HG03432 (cell line): ENCODE measurements around the gene UBE2E1.
"Not testable (repeated sequence)": the region's sequence is repeated elsewhere in the genome, so short reads cannot be mapped to it uniquely, and the experiment has no call there.

Experiments
- ATAC-seq: cut with Tn5 transposase; IDR thresholded peaks from one replicate; pipeline ENCODE4 v1.9.1; 2021; ENCODE audit warnings: mild to moderate bottlenecking, moderate library complexity; ENCODE audit not compliant: unreplicated experiment

Gene UBE2E1

DNA sequence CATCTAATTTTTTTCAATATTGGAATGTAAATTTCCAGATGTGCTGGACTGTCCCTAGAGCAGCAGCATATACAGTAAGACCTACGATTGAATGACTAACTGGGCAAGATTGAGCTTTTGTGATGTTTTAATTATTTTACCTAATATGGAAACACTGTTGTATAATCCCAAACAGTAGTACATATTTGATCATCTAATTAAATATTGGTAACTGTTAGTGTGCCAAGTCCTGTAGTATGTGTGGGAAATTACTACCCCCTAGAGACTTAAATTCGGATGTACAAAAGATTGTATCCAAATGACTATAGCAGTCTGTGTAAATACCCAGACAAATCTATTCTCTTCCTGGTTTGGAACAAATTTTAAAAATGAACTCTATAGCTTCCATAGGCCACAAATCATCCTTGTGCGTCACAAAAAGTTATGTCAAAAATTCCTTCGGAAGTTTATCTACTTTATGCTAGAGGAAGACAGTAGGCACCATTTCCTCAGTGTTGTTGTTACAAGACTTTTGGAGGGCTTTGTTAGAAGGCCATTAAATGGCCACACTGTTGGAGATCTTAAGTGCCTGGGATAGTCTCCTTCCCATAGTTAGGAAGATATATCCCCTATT, 69.5 kb downstream of the UBE2E1 start:
- no peak for ATAC-seq

DNA sequence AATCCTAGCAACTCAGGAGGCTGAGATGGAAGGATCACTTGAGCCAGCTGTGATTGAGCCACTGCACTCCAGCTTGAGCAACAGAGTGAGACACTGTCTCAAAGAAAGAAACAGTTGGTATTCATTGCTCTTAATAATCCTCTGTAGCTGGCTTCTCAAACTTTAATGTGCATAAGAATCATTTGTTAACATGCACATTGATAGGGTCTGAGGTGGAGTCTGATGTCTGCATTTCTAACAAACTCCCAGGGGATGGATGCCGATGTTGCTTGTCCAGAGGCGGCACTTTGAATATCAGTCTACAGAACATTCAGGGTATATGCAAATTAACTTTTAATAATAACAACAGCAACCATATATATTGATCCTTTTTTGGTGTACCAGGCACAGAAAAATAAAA, 71.2 kb downstream of the UBE2E1 start:
- no peak for ATAC-seq

DNA sequence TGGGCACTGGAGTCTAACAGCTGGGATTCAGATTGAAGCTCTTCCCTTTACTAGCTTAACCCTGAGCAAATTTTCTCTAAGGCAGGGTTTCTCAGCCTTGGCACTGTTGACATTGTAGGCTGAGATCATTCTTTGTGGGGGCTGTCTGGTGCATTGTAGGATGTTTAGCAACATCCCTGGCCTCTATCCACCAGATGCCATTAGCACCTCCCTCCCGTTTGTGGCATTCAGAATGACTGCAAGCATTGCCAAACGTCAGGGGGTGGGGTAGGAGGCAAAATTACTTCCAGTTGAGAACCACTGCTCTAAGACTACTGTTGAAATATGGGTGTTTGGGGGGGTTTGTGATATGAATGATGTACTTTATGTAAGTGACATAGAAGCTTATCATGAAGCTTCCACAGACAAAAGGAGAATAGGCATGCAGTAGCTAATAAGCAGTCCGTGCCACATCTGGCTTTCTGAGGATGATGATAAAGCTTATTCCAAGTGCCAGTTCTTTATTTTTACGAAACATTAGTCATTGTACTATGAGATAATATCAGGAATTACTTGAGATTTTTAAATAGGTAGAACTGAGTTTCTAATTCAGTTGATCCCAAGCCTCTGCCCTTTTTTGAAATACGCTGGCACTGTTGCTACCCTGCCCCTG, 71.7 kb downstream of the UBE2E1 start:
- ATAC-seq, result no peak

DNA sequence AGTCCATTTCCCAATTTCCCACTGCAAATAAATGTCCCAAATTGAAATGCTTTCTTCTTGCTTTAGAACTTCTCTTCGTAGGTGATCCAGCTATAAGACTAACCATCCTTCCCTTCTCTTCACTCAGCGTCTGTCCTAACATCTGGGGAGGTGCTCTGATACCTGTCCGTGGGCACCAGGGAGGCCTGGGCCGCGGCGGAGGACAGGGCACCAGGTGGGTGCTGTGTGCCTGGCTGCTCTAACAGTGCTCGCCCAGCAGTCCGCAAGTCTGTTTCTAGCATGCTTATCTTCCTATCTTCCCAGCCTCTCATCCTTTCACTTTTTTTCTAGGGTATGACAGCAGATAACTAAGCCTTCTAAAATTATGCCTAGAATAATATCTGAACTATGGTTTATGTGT, 73.7 kb downstream of the UBE2E1 start:
- no peak for ATAC-seq

DNA sequence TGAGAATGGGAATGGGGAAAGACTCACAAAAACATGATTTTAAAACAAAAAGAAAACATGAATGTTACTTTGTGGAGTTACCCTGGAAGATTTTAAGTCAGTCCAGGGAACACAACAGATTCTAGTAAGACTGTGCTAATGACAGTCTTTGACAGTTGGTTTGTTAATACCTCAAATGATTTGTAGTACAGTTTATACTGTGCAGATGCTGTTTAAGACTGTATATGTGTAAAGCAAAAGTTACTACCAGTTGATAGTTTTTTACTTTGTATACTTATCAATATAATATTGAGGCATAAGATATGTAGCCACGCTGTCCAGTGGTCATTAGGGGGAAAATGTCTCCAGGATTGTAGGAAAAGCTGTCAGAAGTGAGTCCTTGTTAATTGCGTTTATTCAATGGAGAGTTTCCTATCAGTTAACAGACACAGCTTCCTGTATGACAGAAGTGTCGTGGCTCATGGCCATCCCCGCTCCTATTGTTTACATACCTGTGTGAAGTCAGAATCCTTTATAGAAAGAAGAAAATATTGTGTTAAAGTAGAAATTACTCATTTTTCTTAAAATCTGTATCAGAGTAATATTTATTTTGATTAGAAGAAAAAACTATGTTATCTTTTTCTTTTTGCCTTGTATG, 75.1 kb downstream of the UBE2E1 start:
- ATAC-seq, result no peak

DNA sequence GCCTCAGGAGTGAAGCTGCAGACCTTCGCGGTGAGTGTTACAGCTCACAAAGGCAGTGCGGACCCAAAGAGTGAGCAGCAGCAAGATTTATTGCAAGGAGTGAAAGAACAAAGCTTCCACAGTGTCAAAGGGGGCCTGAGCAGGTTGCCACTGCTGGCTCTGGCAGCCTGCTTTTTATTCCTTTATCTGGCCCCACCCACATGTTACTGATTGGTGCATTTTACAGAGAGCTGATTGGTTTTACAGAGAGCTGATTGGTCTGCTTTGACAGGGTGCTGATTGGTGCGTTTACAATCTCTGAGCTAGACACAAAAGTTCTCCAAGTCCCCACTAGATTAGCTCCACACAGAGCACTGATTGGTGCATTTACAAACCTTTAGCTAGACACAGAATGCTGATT, 76.2 kb downstream of the UBE2E1 start:
- ATAC-seq, result not testable (repeated sequence)

DNA sequence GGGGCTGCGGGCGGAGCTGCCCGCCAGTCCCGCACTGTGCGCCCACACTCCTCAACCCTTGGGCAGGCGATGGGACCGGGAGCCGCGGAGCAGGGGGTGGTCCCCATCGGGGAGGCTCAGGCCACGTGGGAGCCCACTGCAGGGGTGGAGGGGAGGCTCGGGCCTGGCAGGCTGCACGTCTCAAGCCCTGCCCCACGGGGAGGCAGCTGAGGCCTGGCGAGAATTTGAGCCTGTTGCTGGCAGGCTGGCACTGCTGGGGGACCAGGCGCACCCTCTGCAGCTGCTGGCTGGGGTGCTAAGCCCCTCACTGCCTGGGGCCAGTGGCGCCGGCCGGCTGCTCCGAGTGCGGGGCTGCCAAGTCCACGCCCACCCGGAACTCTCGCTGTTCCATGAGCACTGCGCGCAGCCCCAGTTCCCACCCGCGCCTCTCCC, 76.7 kb downstream of the UBE2E1 start:
- no peak for ATAC-seq

DNA sequence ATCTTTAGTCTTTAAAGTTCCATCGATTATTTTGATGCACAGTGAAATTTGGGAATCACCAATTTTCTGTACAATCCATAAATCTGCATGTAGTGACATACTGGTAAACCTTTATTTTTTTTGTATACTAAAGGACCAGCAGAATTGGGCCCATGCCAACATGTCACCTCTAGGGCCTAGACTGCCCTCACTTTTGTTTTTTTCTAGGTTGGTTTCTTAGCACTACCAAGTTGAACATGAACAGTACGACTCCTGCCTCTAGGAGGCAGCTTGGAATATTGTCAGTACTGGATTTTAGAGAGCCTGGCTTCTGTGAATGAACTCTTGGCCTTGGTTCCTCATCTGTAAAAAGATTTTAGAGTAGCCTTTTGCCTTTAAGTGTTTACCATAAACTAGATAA, 78.7 kb downstream of the UBE2E1 start:
- ATAC-seq, result no peak

DNA sequence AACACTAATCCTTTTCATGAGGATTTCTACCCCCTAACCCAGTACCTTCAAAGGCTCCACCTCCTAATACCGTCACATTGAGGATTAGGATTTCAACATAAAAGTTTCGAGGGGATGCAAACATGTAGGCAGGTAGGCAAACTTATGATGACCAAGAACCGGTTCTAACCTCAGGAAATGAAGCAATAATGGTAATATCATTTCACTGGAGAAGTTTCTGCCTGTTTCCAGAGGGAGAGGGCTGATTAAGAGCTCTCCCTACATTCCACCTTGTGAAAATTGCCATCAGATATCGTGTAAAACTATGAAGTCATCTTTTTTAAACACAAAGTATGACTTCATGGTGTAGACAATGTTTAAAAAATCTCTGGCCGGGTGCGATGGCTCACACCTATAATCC, 79.5 kb downstream of the UBE2E1 start:
- no peak for ATAC-seq

DNA sequence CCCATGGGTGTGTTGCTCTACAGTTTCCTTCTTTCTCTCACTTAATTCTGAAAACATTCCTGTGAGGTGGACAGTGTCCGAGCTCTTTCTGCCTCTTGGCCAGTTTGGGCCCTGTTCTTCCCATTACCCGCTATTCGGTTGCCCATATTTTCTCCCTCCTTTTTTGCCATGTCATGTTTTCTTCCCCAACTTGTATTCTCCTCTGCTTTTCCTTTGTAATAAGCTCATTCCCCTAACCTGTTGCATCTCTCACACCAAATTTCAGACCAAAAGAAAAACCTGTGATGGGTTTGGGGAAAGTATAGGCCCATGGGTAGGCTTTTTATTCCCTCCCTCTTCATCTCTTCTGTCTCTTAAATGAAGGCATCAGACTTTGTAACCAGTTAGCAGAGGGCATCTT, 80.6 kb downstream of the UBE2E1 start:
- ATAC-seq, result no peak

DNA sequence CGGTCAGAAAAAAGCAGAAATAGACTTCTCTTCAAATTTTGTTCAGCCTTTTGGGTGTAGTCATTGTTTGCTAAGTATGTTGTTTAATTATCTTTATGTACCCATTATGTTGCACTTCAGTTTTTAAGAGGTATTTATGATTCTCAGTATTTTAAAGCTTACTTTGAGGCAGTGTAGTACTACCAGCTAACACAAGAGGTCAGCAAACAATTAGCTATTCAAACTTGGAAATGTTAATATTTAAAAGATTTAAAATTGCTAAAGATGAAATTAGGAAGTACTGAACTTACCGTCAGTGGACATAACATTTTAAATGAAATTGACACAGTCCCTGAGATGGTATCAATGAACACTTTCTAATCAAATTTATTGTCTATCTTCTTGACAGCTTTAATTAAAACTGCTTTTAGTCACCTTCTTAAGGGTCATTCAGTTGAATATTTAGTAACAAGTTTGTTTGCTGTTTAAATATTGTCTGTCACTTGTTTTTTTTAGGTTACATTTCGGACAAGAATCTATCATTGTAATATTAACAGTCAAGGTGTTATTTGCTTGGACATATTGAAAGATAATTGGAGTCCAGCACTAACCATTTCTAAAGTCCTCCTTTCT, 83.0 kb downstream of the UBE2E1 start:
- peak; percentile 55 for ATAC-seq

DNA sequence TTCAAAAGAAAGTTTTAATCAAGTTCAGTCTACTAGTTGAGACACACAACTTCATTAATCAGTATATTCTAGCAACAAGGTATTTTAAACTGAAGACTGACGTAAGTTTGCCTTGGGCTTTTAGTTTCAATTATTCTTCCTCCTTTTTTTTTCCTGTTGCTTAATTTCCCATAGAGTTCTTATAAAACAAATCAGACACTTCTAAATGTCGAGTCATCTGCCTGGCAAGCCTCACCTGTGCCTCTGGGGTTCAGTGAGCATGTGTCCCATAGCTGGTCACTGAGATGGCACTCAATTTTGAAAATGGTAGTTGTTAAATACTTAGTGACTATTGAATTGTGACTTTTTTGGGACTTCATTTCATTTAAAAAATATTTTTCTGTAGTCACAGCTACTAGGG, 83.6 kb downstream of the UBE2E1 start:
- no peak for ATAC-seq

DNA sequence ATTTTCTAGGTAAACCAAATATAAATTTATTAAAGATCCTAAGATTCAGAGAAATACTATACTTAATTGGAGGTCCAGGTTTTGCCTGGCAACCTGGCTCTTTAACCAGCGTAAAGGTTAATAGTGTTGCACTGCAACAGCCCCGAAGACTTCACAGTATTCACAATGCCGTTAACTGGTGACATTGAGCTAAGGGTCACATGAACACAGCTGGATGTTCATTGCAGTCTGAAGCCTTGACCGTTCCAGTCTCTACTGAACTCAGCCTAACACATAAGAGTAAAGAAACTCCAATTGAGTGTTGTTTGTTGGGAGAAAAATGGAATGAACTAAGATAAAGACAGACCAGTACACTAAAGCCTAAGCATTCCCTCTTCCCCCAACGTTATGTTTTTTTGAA, 84.2 kb downstream of the UBE2E1 start:
- no peak for ATAC-seq

DNA sequence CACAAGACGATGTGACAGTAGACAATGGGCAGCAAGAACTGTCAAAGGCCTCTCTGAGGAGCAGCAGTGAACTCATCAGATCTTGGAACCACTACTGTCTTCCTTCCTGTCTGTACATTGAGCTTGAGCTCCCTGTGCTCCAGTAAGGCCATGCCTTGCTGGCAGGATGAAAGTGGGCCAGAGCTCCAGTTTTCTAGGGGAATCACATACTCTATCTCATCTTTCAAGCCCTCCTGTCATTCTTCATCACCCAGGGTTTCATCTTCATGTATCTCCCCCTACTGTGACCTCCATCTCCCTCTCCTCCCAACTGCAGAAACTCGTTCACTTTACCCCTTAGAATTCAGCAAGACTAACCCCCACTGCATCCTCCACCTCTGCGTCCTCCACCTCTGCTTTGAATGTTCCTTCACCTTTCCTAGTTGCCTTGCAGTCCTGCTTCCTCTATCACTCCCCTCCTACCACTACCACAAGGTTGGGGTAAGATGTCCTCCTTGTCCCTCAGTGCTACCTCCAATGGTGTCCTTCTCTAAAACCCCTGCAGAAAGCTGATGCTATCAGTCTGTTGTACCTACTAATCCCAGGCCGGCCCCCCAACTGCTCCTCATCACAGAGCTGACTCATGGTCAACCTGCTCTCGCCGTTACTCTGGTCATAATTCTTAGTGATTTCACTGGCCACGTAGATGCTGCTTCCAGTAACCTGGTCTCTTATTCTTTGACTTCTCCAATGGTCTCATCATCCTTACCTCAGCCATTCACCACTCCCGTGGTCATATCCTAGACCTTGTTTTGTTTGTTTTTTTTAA, 88.7 kb downstream of the UBE2E1 start:
- no peak for ATAC-seq

DNA sequence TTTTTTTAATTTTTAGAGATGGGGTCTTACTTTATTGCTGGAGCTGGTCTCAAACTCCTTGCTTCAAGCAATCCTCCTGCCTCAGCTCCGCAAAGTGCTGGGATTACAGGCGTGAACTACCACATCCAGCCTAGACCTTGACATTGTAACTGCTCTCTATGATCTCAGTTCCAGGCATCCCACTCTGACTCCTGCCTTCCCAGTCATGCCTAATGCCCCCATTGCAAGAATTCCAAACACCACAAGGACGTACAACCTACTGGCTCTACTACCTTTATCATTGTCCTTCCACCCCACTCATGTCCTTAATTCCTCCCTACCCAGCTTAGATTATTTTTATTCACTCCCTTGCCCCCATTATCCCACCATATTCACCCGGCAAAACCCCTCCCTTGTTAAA, 89.4 kb downstream of the UBE2E1 start:
- ATAC-seq, result no peak

DNA sequence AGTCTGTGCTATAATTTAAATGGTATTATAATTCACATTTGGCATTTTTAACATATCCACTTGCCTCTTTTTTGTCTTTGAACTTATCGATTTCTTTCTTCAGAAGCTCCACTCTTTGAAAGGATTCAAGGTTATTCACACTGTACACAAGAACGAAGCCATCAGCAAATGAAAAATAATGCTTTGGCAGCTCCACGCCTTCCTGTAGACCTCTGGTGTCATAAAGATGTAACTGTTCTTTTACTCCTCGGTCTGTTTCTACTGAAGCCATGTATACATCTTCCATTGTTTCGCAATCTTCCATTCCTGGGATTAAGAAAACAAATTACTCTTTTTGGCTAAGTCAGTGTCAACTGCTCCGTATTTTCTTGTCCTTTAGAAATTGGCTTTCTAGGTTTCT, 95.0 kb downstream of the UBE2E1 start:
- no peak for ATAC-seq

DNA sequence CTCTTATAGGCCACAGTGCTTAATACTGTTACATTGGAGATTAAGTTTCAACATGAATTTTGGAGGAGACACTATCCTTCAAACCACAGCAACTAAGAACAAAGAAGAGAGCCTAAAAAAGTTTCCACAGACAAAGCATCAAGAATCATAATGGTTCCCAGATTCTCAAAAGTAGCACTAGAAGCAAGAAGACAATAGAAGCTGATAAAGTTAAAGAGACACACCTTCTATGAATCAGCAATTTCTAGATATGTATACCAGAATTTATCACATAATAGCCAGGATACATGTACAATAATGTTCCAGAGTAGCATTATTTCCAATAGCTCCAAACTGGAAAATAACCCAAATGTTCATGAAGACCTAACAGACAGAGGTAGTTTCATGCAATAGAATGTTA, 98.8 kb downstream of the UBE2E1 start:
- no peak for ATAC-seq

DNA sequence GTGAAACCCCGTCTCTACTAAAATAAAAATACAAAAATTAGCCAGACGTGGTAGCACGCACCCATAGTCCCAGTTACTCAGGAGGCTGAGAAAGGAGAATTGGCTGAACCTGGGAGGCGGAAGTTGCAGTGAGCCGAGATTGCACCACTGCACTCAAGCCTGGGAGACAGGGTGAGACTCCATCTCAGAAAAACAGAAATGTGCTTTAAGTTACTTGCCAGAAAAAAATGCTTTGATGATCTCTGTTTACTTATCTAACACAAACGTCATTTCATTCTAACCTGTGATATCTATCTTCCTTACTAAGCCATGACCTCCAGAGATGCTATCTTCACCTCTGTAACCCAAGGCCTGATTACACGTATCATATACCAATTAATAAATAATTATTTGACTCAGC, 103.6 kb downstream of the UBE2E1 start:
- no peak for ATAC-seq

DNA sequence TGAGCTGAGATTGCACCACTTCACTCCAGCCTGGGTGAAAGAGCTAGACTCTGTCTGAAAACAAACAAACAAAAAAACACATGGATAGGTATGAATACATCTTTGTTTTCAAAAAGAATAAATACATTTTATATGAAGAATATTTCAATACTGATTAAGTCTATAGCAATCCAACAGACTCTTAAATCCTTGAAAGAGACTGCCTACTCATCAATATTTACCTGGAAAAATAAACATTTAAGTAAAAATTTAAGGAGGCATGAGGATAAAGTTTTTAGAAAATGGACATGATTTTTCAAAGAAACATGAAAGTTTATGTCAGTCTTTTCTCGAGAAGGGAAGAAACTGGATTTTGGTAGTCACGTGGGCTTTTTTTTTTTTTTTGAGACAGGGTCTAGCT, 105.6 kb downstream of the UBE2E1 start:
- ATAC-seq, result no peak

DNA sequence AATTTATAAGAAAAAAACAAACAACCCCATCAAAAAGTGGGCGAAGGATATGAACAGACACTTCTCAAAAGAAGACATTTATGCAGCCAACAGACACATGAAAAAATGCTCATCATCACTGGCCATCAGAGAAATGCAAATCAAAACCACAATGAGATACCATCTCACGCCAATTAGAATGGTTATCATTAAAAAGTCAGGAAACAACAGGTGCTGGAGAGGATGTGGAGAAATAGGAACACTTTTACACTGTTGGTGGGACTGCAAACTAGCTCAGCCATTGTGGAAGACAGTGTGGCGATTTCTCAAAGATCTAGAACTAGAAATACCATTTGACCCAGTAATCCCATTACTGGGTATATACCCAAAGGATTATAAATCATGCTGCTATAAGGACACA, 106.6 kb downstream of the UBE2E1 start:
- ATAC-seq, result not testable (repeated sequence)

DNA sequence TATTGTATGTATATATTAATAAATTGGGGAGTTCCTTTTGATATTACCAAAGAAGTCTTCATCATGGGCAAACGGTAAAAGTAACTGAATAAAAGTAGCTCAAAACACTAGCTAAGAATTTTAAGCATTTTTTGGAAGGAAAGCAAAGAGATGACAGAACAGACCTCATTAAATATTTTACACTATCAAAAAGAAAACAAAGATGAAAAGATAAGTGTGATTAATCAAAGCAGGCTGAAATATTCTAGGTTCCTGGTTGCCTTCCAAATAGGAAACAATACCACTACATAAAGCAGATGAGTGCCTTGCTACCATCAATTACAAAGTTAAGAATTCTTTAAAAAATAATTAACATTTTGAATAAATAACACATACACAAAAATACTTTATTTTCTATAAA, 107.4 kb downstream of the UBE2E1 start:
- no peak for ATAC-seq
